WTC11 (cell line): ENCODE results near the gene MANF.

Experiments
- CTCF ChIP-seq: fragments of 200-600 bp; IDR thresholded peaks from 2 replicates; pipeline ENCODE4 v1.8.0; 2022; ENCODE audit warnings: antibody characterized with exemption
- ESRRA ChIP-seq: sonication (generic); formaldehyde crosslinking; IDR thresholded peaks from 2 replicates; pipeline ENCODE4 v1.8.1; 2022; ENCODE audit warnings: mild to moderate bottlenecking, missing genetic modification reagents, borderline replicate concordance
- FOXP4 ChIP-seq: sonication (generic); formaldehyde crosslinking; IDR thresholded peaks from 2 replicates; pipeline ENCODE4 v1.8.0; 2022; ENCODE audit warnings: mild to moderate bottlenecking, missing genetic modification reagents
- IRF1 ChIP-seq: sonication (generic); formaldehyde crosslinking; IDR thresholded peaks from 2 replicates; pipeline ENCODE4 v1.8.0; 2023; ENCODE audit warnings: missing genetic modification reagents
- KAT7 ChIP-seq: sonication (generic); formaldehyde crosslinking; IDR thresholded peaks from 2 replicates; pipeline ENCODE4 v1.8.1; 2023; ENCODE audit warnings: missing genetic modification reagents, mild to moderate bottlenecking, borderline replicate concordance
- MAX ChIP-seq: sonication (generic); formaldehyde crosslinking; IDR thresholded peaks from 2 replicates; pipeline ENCODE4 v1.8.0; 2022; ENCODE audit warnings: mild to moderate bottlenecking, missing genetic modification reagents
- SMAD3 ChIP-seq: sonication (generic); formaldehyde crosslinking; IDR thresholded peaks from 2 replicates; pipeline ENCODE4 v1.8.0; 2022; ENCODE audit warnings: missing genetic modification reagents, mild to moderate bottlenecking, borderline replicate concordance
- SP1 ChIP-seq: sonication (generic); formaldehyde crosslinking; conservative IDR thresholded peaks from 2 replicates; pipeline ENCODE4 v1.8.1; 2022; ENCODE audit warnings: missing genetic modification reagents
- ZNF138 ChIP-seq: sonication (generic); formaldehyde crosslinking; conservative IDR thresholded peaks from 2 replicates; pipeline ENCODE4 v1.8.1; 2022; ENCODE audit warnings: mild to moderate bottlenecking, moderate library complexity, missing genetic modification reagents
- ZNF416 ChIP-seq: fragments of 250-450 bp; sonication (Bioruptor Pico); IDR thresholded peaks from 2 replicates; pipeline ENCODE4 v1.9.0; 2021; ENCODE audit warnings: mild to moderate bottlenecking, inconsistent platforms

DNA sequence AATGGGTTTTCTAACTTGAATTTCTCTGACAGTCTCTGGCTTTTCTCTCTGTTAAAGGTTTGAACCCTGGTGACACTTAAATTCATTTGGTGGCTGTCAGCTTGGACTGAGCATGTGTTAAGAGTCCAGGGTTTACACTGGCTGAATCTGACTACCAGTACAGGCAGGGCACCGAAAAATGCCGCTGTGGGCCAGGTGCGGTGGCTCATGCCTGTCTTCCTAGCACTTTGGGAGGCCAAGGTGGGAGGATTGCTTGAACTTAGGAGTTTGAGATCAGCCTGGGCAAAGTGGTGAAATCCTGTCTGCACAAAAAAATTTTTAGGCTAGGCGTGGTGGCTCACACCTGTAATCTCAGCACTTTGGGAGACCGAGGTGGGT lies 1.8 kb downstream of the MANF start:
- TF ChIP-seq SP1 (no peak), ZNF416 (no peak), CTCF (no peak), MAX (no peak), ESRRA (CRISPR knock-in tag) (no peak), SMAD3 (no peak), IRF1 (CRISPR knock-in tag) (no peak), FOXP4 (no peak), ZNF138 (CRISPR knock-in tag) (no peak), KAT7 (no peak)
